Panc1 (cell line): ENCODE measurements around the gene AATF.

Experiments used
- CTCF ChIP-seq: fragments of 450-650 bp; IDR thresholded peaks from 2 replicates; pipeline ENCODE4 v1.5.1; 2017; ENCODE audit warnings: mild to moderate bottlenecking
- SIN3A ChIP-seq: IDR thresholded peaks from 2 replicates; pipeline ENCODE4 v1.6.1; 2012; ENCODE audit warnings: low read depth, mild to moderate bottlenecking, low read length, moderate library complexity, borderline replicate concordance; ENCODE audit not compliant: insufficient read depth

- TF ChIP-seq CTCF (no peak), SIN3A (no peak)
These were observed 14.5 kb upstream of the AATF start for GRCh38 chr17:36934144-36934691.
